Type B pancreatic cell (in vitro differentiated cells): ENCODE results near the gene ARHGAP31. TPM values are rescaled to one million over a fixed set of nuclear protein-coding genes. Genes with fewer than 3 reads are reported as not detected.

Experiments
- DNase-seq: peaks from one replicate; pipeline ENCODE4 v3.0.0; 2021; ENCODE audit warnings: mixed read lengths; ENCODE audit not compliant: unreplicated experiment; ENCODE audit errors: extremely low spot score
- H3K27ac Mint-ChIP-seq: 2 replicates; pipeline ENCODE4 v1.8.0; 2021; ENCODE audit warnings: mild to moderate bottlenecking, mixed read lengths
- H3K27me3 Mint-ChIP-seq: 2 replicates; pipeline ENCODE4 v1.8.0; 2021; ENCODE audit warnings: mixed read lengths
- H3K36me3 Mint-ChIP-seq: 2 replicates; pipeline ENCODE4 v1.8.0; 2021; ENCODE audit warnings: mixed read lengths
- H3K4me1 Mint-ChIP-seq: one replicate; pipeline ENCODE4 v1.8.0; 2021; ENCODE audit warnings: mixed read lengths; ENCODE audit not compliant: unreplicated experiment
- H3K4me3 Mint-ChIP-seq: 2 replicates; pipeline ENCODE4 v1.8.0; 2021; ENCODE audit warnings: mild to moderate bottlenecking, mixed read lengths
- H3K9me3 Mint-ChIP-seq: 2 replicates; pipeline ENCODE4 v1.8.0; 2021; ENCODE audit warnings: mixed read lengths
- total RNA-seq: library from RNA; stranded (reverse); gene quantifications from 2 replicates; pipeline ENCODE4 v1.2.1, GENCODE V29; 2021; ENCODE audit warnings: low replicate concordance
- TF ChIP-seq, protein P1 (sequence below): fragments of 200-600 bp; sonication (generic); conservative IDR thresholded peaks from 2 replicates; pipeline ENCODE4 v1.5.0; 2021; ENCODE audit warnings: antibody characterized with exemption, mild to moderate bottlenecking

Gene ARHGAP31
- total RNA-seq, 1 donor from 2014 or later: 17.3 TPM

DNA sequence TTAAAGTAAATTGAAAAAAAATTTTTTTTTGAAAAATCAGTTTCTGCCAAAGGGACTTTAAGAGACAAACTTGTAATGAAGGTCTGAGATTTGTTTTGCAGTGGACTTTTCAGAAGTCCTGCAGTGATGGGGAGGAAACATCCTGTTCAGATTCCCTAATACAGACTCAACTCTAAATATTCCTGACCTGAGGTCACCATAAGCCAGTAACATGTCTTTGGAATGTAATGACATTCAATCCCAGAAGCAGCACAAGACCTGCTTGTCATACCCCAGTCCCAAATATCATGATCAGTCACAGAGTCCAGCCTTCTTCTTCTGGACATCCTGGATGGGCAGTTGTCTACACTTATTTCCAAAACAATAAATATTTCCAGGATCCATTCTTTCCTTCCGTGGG, 115.7 kb downstream of the ARHGAP31 start:
- DNase-seq: no peak
- no peaks in the 10 kb centered on the region for H3K27me3 Mint-ChIP-seq
- H3K27ac Mint-ChIP-seq: no peak overlapping the region
- TF ChIP-seq, protein P1, sequence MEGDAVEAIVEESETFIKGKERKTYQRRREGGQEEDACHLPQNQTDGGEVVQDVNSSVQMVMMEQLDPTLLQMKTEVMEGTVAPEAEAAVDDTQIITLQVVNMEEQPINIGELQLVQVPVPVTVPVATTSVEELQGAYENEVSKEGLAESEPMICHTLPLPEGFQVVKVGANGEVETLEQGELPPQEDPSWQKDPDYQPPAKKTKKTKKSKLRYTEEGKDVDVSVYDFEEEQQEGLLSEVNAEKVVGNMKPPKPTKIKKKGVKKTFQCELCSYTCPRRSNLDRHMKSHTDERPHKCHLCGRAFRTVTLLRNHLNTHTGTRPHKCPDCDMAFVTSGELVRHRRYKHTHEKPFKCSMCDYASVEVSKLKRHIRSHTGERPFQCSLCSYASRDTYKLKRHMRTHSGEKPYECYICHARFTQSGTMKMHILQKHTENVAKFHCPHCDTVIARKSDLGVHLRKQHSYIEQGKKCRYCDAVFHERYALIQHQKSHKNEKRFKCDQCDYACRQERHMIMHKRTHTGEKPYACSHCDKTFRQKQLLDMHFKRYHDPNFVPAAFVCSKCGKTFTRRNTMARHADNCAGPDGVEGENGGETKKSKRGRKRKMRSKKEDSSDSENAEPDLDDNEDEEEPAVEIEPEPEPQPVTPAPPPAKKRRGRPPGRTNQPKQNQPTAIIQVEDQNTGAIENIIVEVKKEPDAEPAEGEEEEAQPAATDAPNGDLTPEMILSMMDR: no peak
- peaks cover 16% of the 10 kb centered on the region for H3K36me3 Mint-ChIP-seq
- no peaks in the 10 kb centered on the region for H3K4me1 Mint-ChIP-seq
- no peak overlapping the region for H3K4me3 Mint-ChIP-seq
- H3K9me3 Mint-ChIP-seq: no peaks in the 10 kb centered on the region

DNA sequence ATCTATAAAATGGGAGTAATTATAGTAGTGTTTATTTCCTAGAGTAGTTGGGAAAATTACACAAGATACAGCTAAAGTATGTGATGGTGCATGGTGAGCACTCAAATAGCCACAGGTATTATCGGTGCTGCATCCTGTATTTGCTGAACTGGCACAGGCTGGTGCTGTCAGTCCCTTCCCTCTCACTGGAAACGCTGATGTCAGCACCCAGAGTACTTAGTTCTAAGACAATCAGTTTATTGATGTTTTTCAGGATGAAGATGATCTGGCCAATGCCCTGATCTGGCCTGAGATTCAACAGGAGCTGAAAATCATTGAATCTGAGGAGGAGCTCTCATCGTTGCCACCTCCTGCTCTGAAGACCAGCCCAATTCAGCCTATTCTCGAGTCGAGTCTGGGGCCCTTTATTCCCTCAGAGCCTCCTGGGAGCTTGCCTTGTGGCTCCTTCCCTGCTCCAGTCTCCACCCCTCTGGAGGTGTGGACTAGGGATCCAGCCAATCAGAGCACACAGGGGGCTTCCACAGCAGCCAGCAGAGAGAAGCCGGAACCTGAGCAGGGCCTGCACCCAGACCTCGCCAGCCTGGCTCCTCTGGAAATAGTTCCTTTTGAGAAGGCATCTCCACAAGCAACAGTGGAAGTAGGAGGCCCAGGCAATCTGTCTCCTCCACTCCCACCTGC, 119.6 kb downstream of the ARHGAP31 start:
- no peak for DNase-seq
- Mint-ChIP-seq H3K36me3 (peaks cover 13% of the 10 kb centered on the region), H3K4me1 (peaks cover 10% of the 10 kb centered on the region), H3K27ac (no peak overlapping the region), H3K9me3 (no peaks in the 10 kb centered on the region), H3K4me3 (no peak overlapping the region), H3K27me3 (no peaks in the 10 kb centered on the region)
- TF ChIP-seq, protein P1: no peak

DNA sequence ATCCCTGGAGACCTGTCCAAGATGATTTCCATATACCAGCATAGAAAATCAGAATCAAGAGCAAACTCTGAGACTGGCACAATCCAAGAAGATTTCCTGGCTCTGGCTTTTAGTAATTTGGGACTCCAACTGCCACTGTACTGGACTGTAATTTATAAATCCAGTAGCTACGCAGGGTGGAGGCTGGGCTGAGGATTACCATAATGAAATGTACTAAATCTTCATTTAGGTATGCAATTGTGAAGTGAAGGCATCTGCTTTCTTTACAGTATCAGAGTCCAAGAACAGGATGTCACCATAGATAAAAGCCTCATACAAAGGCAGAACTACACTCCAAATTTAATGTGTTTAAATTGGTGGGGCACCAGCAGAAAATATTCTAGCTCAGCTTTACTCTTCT, 122.7 kb downstream of the ARHGAP31 start:
- Mint-ChIP-seq H3K36me3 (peaks cover 3% of the 10 kb centered on the region), H3K9me3 (no peaks in the 10 kb centered on the region), H3K27me3 (no peaks in the 10 kb centered on the region), H3K27ac (no peak overlapping the region), H3K4me1 (peaks cover 10% of the 10 kb centered on the region), H3K4me3 (no peak overlapping the region)
- TF ChIP-seq, protein P1: no peak
- DNase-seq: no peak

DNA sequence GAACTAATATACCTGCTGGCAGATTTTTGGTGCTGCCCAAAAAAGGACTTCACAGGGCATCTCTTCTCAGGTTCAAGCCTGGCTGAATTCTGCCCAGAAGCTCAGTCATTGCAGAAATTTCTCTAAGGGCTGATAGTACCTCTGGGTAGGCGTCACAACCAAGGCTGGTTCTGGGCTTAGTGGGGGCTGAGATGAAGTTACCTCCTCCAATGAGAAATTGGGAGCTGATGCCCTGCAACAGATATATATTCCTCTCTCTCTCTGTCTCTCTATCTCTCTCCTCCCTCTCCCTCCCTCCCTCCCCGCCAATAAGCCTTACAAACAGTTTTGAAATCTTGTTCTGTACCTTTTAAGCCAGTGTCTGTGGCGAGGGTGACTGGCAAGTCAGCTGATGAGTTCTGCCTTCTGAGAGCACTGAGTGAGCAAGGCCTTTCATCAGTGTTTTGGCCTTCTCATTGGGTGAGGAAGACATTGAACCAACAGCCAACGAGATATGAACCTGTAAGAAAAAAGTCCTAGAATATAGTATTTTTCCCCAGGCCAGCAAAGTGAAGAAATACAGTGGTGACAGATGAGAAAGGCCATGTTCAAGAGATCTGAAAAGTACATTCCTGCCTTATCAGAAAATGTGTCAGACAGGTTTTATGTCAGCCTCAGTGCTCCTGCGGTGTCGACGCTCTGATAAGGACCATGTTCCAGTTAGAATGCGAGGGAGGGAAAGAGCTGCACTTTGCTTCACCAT, 123.8 kb downstream of the ARHGAP31 start:
- TF ChIP-seq, protein P1: no peak
- H3K36me3 Mint-ChIP-seq: peaks cover 3% of the 10 kb centered on the region
- DNase-seq: no peak
- H3K27me3 Mint-ChIP-seq: no peaks in the 10 kb centered on the region
- peaks cover 9% of the 10 kb centered on the region for H3K9me3 Mint-ChIP-seq
- H3K4me3 Mint-ChIP-seq: no peak overlapping the region
- no peak overlapping the region for H3K27ac Mint-ChIP-seq
- peaks cover 10% of the 10 kb centered on the region for H3K4me1 Mint-ChIP-seq

DNA sequence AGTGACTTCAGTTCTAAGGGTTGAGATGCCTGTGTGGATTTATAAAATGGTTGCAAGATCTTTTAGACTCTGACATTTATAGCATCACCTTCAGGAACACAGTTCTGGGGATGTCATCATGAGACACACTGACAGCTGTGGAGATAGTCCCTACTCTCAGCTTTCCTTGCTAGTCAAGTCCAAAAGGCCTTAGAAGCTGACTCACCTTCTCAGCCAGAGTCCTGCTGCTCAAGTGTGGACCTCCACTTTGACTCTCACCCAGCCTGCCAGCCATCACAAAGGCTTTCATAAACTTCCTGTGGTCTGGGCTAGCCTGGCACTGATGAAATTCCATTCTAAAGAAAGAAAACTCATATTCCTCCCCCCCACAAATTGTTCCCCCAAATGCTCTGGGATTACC, 124.5 kb downstream of the ARHGAP31 start:
- Mint-ChIP-seq H3K4me3 (no peak overlapping the region), H3K27ac (no peak overlapping the region), H3K27me3 (no peaks in the 10 kb centered on the region), H3K4me1 (peaks cover 10% of the 10 kb centered on the region), H3K9me3 (peaks cover 9% of the 10 kb centered on the region), H3K36me3 (peaks cover 3% of the 10 kb centered on the region)
- DNase-seq: no peak
- TF ChIP-seq, protein P1: no peak
